ENCODE data around the gene DSN1. TPM values are rescaled to one million over a fixed set of nuclear protein-coding genes. Genes with fewer than 3 reads are reported as not detected.

DSN1 gene
- total RNA-seq, 1 experiment from 2014 or later, result 27.2 TPM

DNA sequence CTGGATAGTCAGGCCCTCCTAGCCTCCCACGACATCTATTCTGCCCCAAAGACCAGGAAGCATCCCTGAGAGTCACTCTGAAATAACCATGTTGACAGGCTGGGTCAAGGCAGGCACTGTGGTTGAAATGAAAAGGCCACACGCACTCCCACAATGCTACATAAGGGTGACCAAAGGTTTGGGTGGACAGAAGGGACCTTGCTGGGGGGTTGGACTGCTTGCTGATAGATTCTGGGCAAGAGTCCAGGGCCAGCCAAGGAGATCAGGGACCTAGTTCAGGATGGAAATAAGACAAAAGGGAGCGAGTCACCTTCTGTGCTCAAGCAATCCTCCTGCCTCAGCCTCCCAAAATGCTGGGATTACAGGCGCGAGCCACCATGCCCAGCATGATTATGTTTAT, 32.5 kb upstream of the DSN1 start:
- H3K9me3 ChIP-seq (ENCODE audit: control insufficient read depth, insufficient read depth, low read depth, low read length), result no peaks in the 10 kb centered on the region

DNA sequence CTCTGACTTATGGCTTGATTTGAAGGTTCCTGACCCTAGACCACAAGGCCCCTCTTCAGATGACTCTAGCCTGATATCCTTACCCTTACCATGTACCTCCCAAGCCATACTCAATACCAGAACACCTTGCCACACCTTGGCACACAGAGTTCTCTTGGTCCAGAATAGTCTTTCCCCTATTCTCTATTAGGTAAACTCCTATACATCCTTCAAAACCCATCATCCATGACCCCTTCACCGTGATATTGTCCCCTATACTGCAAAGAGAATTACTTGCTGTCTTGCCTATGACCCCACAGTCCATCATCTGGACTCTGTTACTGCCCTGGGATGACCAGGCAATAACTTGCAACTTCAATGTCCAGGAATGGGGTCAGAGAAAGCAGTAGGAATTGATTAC, 31.8 kb upstream of the DSN1 start:
- peaks cover 8% of the 10 kb centered on the region for H3K36me3 ChIP-seq (ENCODE audit: control insufficient read depth, insufficient read depth, low read length)
- H3K4me1 ChIP-seq (ENCODE audit: control insufficient read depth, insufficient read depth, low read length), result no peaks in the 10 kb centered on the region
- H3K27me3 ChIP-seq (ENCODE audit: control insufficient read depth, insufficient read depth, low read length), result no peaks in the 10 kb centered on the region
- no peak overlapping the region for H3K4me3 ChIP-seq (ENCODE audit: low read depth in 2 of 2, low read length in 2 of 2)
- ATAC-seq (no peak), DNase-seq (ENCODE audit: low read depth, low spot score) (no peak)
- in situ Hi-C loops (cut with HindIII; ENCODE audit: low pct_unique_long_range_greater_than_20kb, low sequenced_read_pairs), result no loop called here
- ChIA-PET POLR2A (no interaction called here), CTCF (no interaction called here)
- H3K9me3 ChIP-seq (ENCODE audit: control insufficient read depth, insufficient read depth, low read depth, low read length), result no peaks in the 10 kb centered on the region
- TF ChIP-seq, protein P1, sequence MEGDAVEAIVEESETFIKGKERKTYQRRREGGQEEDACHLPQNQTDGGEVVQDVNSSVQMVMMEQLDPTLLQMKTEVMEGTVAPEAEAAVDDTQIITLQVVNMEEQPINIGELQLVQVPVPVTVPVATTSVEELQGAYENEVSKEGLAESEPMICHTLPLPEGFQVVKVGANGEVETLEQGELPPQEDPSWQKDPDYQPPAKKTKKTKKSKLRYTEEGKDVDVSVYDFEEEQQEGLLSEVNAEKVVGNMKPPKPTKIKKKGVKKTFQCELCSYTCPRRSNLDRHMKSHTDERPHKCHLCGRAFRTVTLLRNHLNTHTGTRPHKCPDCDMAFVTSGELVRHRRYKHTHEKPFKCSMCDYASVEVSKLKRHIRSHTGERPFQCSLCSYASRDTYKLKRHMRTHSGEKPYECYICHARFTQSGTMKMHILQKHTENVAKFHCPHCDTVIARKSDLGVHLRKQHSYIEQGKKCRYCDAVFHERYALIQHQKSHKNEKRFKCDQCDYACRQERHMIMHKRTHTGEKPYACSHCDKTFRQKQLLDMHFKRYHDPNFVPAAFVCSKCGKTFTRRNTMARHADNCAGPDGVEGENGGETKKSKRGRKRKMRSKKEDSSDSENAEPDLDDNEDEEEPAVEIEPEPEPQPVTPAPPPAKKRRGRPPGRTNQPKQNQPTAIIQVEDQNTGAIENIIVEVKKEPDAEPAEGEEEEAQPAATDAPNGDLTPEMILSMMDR (IDR thresholded peaks at IDR 0.05), result no peak
- no peak for TF ChIP-seq TCF7L2 (IDR thresholded peaks at IDR 0.05; ENCODE audit: low read depth, low read length)
- TF ChIP-seq POLR2AphosphoS5 (IDR thresholded peaks at IDR 0.05; ENCODE audit: low read depth, low read length), result no peak
- TF ChIP-seq SIN3A (IDR thresholded peaks at IDR 0.05; ENCODE audit: borderline replicate concordance, insufficient read depth, low read depth, low read length), result no peak
- TF ChIP-seq, protein P2, sequence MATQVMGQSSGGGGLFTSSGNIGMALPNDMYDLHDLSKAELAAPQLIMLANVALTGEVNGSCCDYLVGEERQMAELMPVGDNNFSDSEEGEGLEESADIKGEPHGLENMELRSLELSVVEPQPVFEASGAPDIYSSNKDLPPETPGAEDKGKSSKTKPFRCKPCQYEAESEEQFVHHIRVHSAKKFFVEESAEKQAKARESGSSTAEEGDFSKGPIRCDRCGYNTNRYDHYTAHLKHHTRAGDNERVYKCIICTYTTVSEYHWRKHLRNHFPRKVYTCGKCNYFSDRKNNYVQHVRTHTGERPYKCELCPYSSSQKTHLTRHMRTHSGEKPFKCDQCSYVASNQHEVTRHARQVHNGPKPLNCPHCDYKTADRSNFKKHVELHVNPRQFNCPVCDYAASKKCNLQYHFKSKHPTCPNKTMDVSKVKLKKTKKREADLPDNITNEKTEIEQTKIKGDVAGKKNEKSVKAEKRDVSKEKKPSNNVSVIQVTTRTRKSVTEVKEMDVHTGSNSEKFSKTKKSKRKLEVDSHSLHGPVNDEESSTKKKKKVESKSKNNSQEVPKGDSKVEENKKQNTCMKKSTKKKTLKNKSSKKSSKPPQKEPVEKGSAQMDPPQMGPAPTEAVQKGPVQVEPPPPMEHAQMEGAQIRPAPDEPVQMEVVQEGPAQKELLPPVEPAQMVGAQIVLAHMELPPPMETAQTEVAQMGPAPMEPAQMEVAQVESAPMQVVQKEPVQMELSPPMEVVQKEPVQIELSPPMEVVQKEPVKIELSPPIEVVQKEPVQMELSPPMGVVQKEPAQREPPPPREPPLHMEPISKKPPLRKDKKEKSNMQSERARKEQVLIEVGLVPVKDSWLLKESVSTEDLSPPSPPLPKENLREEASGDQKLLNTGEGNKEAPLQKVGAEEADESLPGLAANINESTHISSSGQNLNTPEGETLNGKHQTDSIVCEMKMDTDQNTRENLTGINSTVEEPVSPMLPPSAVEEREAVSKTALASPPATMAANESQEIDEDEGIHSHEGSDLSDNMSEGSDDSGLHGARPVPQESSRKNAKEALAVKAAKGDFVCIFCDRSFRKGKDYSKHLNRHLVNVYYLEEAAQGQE (IDR thresholded peaks at IDR 0.05; ENCODE audit: insufficient read depth in 1 of 2, low read depth in 2 of 2, low read length in 1 of 2), result no peak
- intact Hi-C loops (cut with micrococcal nuclease; ENCODE audit: unreplicated experiment), result no loop called here
- no TSS peak for BruUV-seq (replicated peaks)
- H3K27ac ChIP-seq (ENCODE audit: low read length), result no peak overlapping the region

More for the DNA sequence above, 32.5 kb upstream of the DSN1 start:
- TF ChIP-seq SIN3A (IDR thresholded peaks at IDR 0.05; ENCODE audit: borderline replicate concordance, insufficient read depth, low read depth, low read length) (no peak), POLR2AphosphoS5 (IDR thresholded peaks at IDR 0.05; ENCODE audit: low read depth, low read length) (no peak)
- no peak overlapping the region for H3K27ac ChIP-seq (ENCODE audit: low read length)
- intact Hi-C loops (cut with micrococcal nuclease; ENCODE audit: unreplicated experiment), result no loop called here
- in situ Hi-C loops (cut with HindIII; ENCODE audit: low pct_unique_long_range_greater_than_20kb, low sequenced_read_pairs), result no loop called here
- no TSS peak for BruUV-seq (replicated peaks)
- no peaks in the 10 kb centered on the region for H3K27me3 ChIP-seq (ENCODE audit: control insufficient read depth, insufficient read depth, low read length)
- no peak overlapping the region for H3K4me3 ChIP-seq (ENCODE audit: low read depth in 2 of 2, low read length in 2 of 2)
- peaks cover 5% of the 10 kb centered on the region for H3K36me3 ChIP-seq (ENCODE audit: control insufficient read depth, insufficient read depth, low read length)
- DNase-seq (ENCODE audit: low read depth, low spot score) (no peak), ATAC-seq (no peak)
- ChIA-PET POLR2A (no interaction called here), CTCF (no interaction called here)
- H3K4me1 ChIP-seq (ENCODE audit: control insufficient read depth, insufficient read depth, low read length), result no peaks in the 10 kb centered on the region

DNA sequence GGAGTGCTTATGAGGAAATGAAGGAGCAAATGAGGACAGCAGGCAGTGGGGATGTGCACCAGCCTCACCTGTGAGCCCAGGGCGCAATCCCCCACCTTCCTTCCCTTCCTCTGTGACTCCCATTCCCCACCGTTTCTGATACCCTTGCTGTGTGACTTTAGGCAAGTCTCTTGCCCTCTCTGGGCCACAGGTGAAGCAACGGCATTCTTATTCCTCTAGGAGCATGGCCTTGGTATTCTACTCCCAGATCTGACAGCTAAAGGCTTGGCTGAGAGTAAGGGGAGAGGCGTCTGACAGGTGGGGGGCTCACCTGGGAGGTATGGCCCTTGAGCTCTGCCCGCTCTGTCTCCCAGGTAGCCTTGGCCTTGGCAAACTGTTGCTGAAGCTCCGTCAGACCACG, 30.9 kb upstream of the DSN1 start:
- no peaks in the 10 kb centered on the region for H3K4me1 ChIP-seq (ENCODE audit: control insufficient read depth, insufficient read depth, low read length)
- CTCF ChIA-PET, result interaction anchor here (0.7 kb wide), 1 partner anchor 488 kb away, joined by 3 read pairs; no protein-coding TSS in a partner anchor
- no peaks in the 10 kb centered on the region for H3K27me3 ChIP-seq (ENCODE audit: control insufficient read depth, insufficient read depth, low read length)
- in situ Hi-C loops (cut with HindIII; ENCODE audit: low pct_unique_long_range_greater_than_20kb, low sequenced_read_pairs), result no loop called here
- H3K27ac ChIP-seq (ENCODE audit: low read length), result no peak overlapping the region
- POLR2A ChIA-PET, result no interaction called here
- H3K36me3 ChIP-seq (ENCODE audit: control insufficient read depth, insufficient read depth, low read length), result peaks cover 8% of the 10 kb centered on the region
- BruUV-seq (replicated peaks), result no TSS peak
- no peak for ATAC-seq
- no peaks in the 10 kb centered on the region for H3K9me3 ChIP-seq (ENCODE audit: control insufficient read depth, insufficient read depth, low read depth, low read length)
- intact Hi-C loops (cut with micrococcal nuclease; ENCODE audit: unreplicated experiment), result no loop called here
- H3K4me3 ChIP-seq (ENCODE audit: low read depth in 2 of 2, low read length in 2 of 2), result no peak overlapping the region
- DNase-seq (ENCODE audit: low read depth, low spot score), result no peak
- no peak for TF ChIP-seq TCF7L2 (IDR thresholded peaks at IDR 0.05; ENCODE audit: low read depth, low read length)

All from Panc1 (cell line).